Neural cell (in vitro differentiated cells): Measurements from ENCODE around the gene RTF1. TPM values are rescaled to one million over a fixed set of nuclear protein-coding genes. Genes with fewer than 3 reads are reported as not detected.

Source experiments
- H2AFZ ChIP-seq: fragments of 200-600, 300-800 bp; sonication (generic), shearing (Covaris generic); 2 replicates; pipeline ENCODE4 v1.6.0; 2014; ENCODE audit warnings: low read depth, mild to moderate bottlenecking, antibody characterized with exemption, low read length, moderate library complexity
- H3F3A ChIP-seq: fragments of 200-600 bp; shearing (Covaris generic); 2 replicates; pipeline ENCODE4 v1.6.1; 2016; ENCODE audit warnings: mild to moderate bottlenecking, moderate library complexity, mixed read lengths, antibody characterized with exemption, low read length; ENCODE audit not compliant: insufficient read depth, poor library complexity, severe bottlenecking
- H3K27ac ChIP-seq: fragments of 200-600, 300-800 bp; sonication (generic), shearing (Covaris generic); 2 replicates; pipeline ENCODE4 v1.5.1; 2014; ENCODE audit warnings: mild to moderate bottlenecking, low read length, moderate library complexity
- H3K27me3 ChIP-seq: fragments of 300-800, 200-600 bp; sonication (generic), shearing (Covaris generic); 2 replicates; pipeline ENCODE4 v1.6.0; 2014; ENCODE audit warnings: mild to moderate bottlenecking, low read depth, low read length, moderate library complexity; ENCODE audit not compliant: insufficient read depth
- H3K36me3 ChIP-seq: fragments of 300-800, 200-600 bp; sonication (generic), shearing (Covaris generic); 2 replicates; pipeline ENCODE4 v1.5.1; 2014; ENCODE audit warnings: mild to moderate bottlenecking, antibody characterized with exemption, low read length, moderate library complexity; ENCODE audit not compliant: insufficient read depth
- H3K4me2 ChIP-seq: fragments of 300-800, 200-600 bp; sonication (generic), shearing (Covaris generic); 2 replicates; pipeline ENCODE4 v1.6.0; 2014; ENCODE audit warnings: mild to moderate bottlenecking, low read length
- H3K4me3 ChIP-seq: fragments of 300-800, 200-600 bp; sonication (generic), shearing (Covaris generic); 2 replicates; pipeline ENCODE4 v1.5.1; 2014; ENCODE audit warnings: mild to moderate bottlenecking, low read length, moderate library complexity
- H3K79me2 ChIP-seq: fragments of 200-600 bp; shearing (Covaris generic); replicated peaks from 2 replicates; pipeline ENCODE4 v1.6.0; 2014; ENCODE audit warnings: mild to moderate bottlenecking, low read length, moderate library complexity; ENCODE audit not compliant: insufficient read depth
- H3K9ac ChIP-seq: fragments of 300-800, 200-600 bp; sonication (generic), shearing (Covaris generic); 2 replicates; pipeline ENCODE4 v1.6.1; 2016; ENCODE audit warnings: mild to moderate bottlenecking, low read length, mixed read lengths
- H3K9me2 ChIP-seq: fragments of 200-600 bp; shearing (Covaris generic); 2 replicates; pipeline ENCODE4 v1.6.1; 2016; ENCODE audit warnings: mild to moderate bottlenecking, low read length, mixed read lengths; ENCODE audit not compliant: insufficient read depth
- H3K9me3 ChIP-seq: fragments of 200-600, 300-800 bp; sonication (generic), shearing (Covaris generic); 2 replicates; pipeline ENCODE4 v1.6.1; 2016; ENCODE audit warnings: mild to moderate bottlenecking, mixed run types, low read length, moderate library complexity, mixed read lengths
- H4K20me1 ChIP-seq: fragments of 200-600 bp; shearing (Covaris generic); 2 replicates; pipeline ENCODE4 v1.6.1; 2016; ENCODE audit warnings: mild to moderate bottlenecking, mixed run types; ENCODE audit not compliant: insufficient read depth
- CTCF ChIP-seq: fragments of 450-650 bp; IDR thresholded peaks from 2 replicates; pipeline ENCODE4 v1.5.1; 2014; ENCODE audit warnings: antibody characterized with exemption, mild to moderate bottlenecking, moderate library complexity; ENCODE audit not compliant: poor library complexity, severe bottlenecking
- EP300 ChIP-seq: fragments of 450-650 bp; conservative IDR thresholded peaks from 2 replicates; pipeline ENCODE4 v1.6.1; 2014; ENCODE audit warnings: antibody characterized with exemption, mild to moderate bottlenecking, moderate library complexity; ENCODE audit not compliant: poor library complexity, severe bottlenecking
- EZH2 ChIP-seq: fragments of 200-600, 300-800 bp; shearing (Covaris generic), sonication (generic); IDR thresholded peaks from 2 replicates; pipeline ENCODE4 v1.6.1; 2014; ENCODE audit warnings: antibody characterized with exemption, low read length, borderline replicate concordance, mild to moderate bottlenecking; ENCODE audit not compliant: insufficient read depth, poor library complexity, severe bottlenecking
- MXI1 ChIP-seq: fragments of 450-650 bp; conservative IDR thresholded peaks from 2 replicates; pipeline ENCODE4 v1.6.1; 2014; ENCODE audit warnings: antibody characterized with exemption, mild to moderate bottlenecking; ENCODE audit not compliant: poor library complexity, severe bottlenecking
- POLR2AphosphoS5 ChIP-seq: IDR thresholded peaks from 2 replicates; pipeline ENCODE4 v1.6.1; 2012
- RAD21 ChIP-seq: fragments of 450-650 bp; conservative IDR thresholded peaks from 2 replicates; pipeline ENCODE4 v1.6.1; 2014; ENCODE audit warnings: antibody characterized with exemption, mild to moderate bottlenecking, moderate library complexity
- REST ChIP-seq: IDR thresholded peaks from 2 replicates; pipeline ENCODE4 v1.6.1; 2012; ENCODE audit warnings: borderline replicate concordance
- SMC3 ChIP-seq: fragments of 450-650 bp; conservative IDR thresholded peaks from 2 replicates; pipeline ENCODE4 v1.6.1; 2014; ENCODE audit warnings: antibody characterized with exemption, mild to moderate bottlenecking, moderate library complexity; ENCODE audit not compliant: poor library complexity
- TAF1 ChIP-seq: IDR thresholded peaks from 2 replicates; pipeline ENCODE4 v1.6.1; 2012; ENCODE audit warnings: low read depth
- polyA plus RNA-seq: library from polyadenylated mRNA; depleted of rRNA; stranded (reverse); fragments of >200 nt; gene quantifications from 2 replicates; pipeline ENCODE4 v1.2.3, GENCODE V29; 2014

RTF1 gene
- polyA plus RNA-seq, 1 donor from 2014 or later = 84.1 TPM

- peaks cover 16% of the 10 kb centered on the region for H3K36me3 ChIP-seq
- no peak for TF ChIP-seq POLR2AphosphoS5
- no peak for TF ChIP-seq REST
- TF ChIP-seq MXI1 = no peak
- TF ChIP-seq RAD21 = no peak
- TF ChIP-seq EP300 = no peak
- no peak for TF ChIP-seq SMC3
- no peak for TF ChIP-seq CTCF
- TF ChIP-seq TAF1 = no peak
- TF ChIP-seq EZH2 = no peak
- H3K27me3 ChIP-seq = no peaks in the 10 kb centered on the region
These were observed 45.3 kb downstream of the RTF1 start for GRCh38 chr15:41462084-41462795.

GRCh38 chr15:41464889-41465580, 48.1 kb downstream of the RTF1 start:
- Histone ChIP-seq H3K9me3 (no peaks in the 10 kb centered on the region), H4K20me1 (no peaks in the 10 kb centered on the region), H2AFZ (no peak overlapping the region), H3K4me3 (no peak overlapping the region), H3K9ac (no peak overlapping the region), H3F3A (no peaks in the 10 kb centered on the region), H3K27ac (no peak overlapping the region), H3K79me2 (no peaks in the 10 kb centered on the region), H3K9me2 (no peaks in the 10 kb centered on the region), H3K36me3 (peaks cover 8% of the 10 kb centered on the region), H3K4me2 (no peak overlapping the region), H3K27me3 (no peaks in the 10 kb centered on the region)
- TF ChIP-seq EP300 (no peak), RAD21 (no peak), POLR2AphosphoS5 (no peak), MXI1 (no peak), SMC3 (no peak), REST (no peak), TAF1 (no peak), CTCF (no peak), EZH2 (no peak)

More at GRCh38 chr15:41462084-41462795, 45.3 kb downstream of the RTF1 start:
- H3K9ac ChIP-seq = no peak overlapping the region
- H3K4me2 ChIP-seq = no peak overlapping the region
- no peaks in the 10 kb centered on the region for H4K20me1 ChIP-seq
- H3K79me2 ChIP-seq = no peaks in the 10 kb centered on the region
- no peak overlapping the region for H3K4me3 ChIP-seq
- H3K9me2 ChIP-seq = no peaks in the 10 kb centered on the region
- no peaks in the 10 kb centered on the region for H3K9me3 ChIP-seq
- H2AFZ ChIP-seq = no peak overlapping the region
- H3K27ac ChIP-seq = no peak overlapping the region
- no peaks in the 10 kb centered on the region for H3F3A ChIP-seq
